Thoracic aorta (tissue), 2 donors: ENCODE data around the gene MTRF1. TPM values are rescaled to one million over a fixed set of nuclear protein-coding genes. Genes with fewer than 3 reads are reported as not detected.

Source experiments
- ATAC-seq: fragments of 150-250 bp; one replicate; pipeline ENCODE4 v1.8.0; 2017; ENCODE audit warnings: low read depth; ENCODE audit not compliant: insufficient number of reproducible peaks, low FRiP score
- DNase-seq: peaks from one replicate; pipeline ENCODE4 v3.0.0-alpha.2; 2020; ENCODE audit warnings: low spot score
- H3K27ac ChIP-seq, 2 donors: fragments of 200-600 bp; sonication (generic); 1 replicate in 1 of 2; 2 replicates in 1 of 2; pipeline ENCODE4 v1.5.1; 2016; ENCODE audit warnings: mild to moderate bottlenecking in 2 of 2, moderate library complexity in 2 of 2
- H3K27me3 ChIP-seq: fragments of 200-600 bp; sonication (generic); replicated peaks from 2 replicates; pipeline ENCODE4 v1.6.0; 2016; ENCODE audit warnings: mild to moderate bottlenecking; ENCODE audit not compliant: insufficient read depth
- H3K36me3 ChIP-seq: fragments of 200-600 bp; sonication (generic); one replicate; pipeline ENCODE4 v1.5.1; 2016
- H3K4me1 ChIP-seq, 2 donors: fragments of 200-600 bp; sonication (generic); 1 replicate in 1 of 2; 2 replicates in 1 of 2; pipeline versions ENCODE4 v1.5.1 to v1.6.0; 2016; ENCODE audit warnings: low read depth in 2 of 2, mild to moderate bottlenecking in 1 of 2; ENCODE audit not compliant: control insufficient read depth in 1 of 2
- H3K4me3 ChIP-seq: fragments of 200-600 bp; sonication (generic); 2 replicates; pipeline ENCODE4 v1.5.1; 2016; ENCODE audit warnings: mild to moderate bottlenecking
- H3K9me3 ChIP-seq: fragments of 200-600 bp; sonication (generic); 2 replicates; pipeline ENCODE4 v1.5.1; 2016
- CTCF ChIP-seq: fragments of 200-600 bp; sonication (generic); IDR thresholded peaks from one replicate; pipeline ENCODE4 v1.5.1; 2019; ENCODE audit warnings: antibody characterized with exemption
- total RNA-seq, 2 donors: library from RNA; depleted of rRNA; stranded (reverse); fragments of >200 nt; gene quantifications; one replicate each; pipeline versions ENCODE4 v1.1.0 to v1.2.3, GENCODE V29; 2016

MTRF1 gene
- total RNA-seq, 2 donors from 2014 or later = 2.3 to 13.9 TPM

GRCh38 chr13:41276824-41277223, 13.4 kb upstream of the MTRF1 start:
- no peak overlapping the region for H3K27ac ChIP-seq
- H3K4me1 ChIP-seq = no peaks in the 10 kb centered on the region
- DNase-seq (no peak), ATAC-seq (no peak)
- TF ChIP-seq CTCF = no peak
- no peaks in the 10 kb centered on the region for H3K9me3 ChIP-seq
- no peak overlapping the region for H3K4me3 ChIP-seq
- H3K36me3 ChIP-seq = no peaks in the 10 kb centered on the region
- no peaks in the 10 kb centered on the region for H3K27me3 ChIP-seq

GRCh38 chr13:41274881-41275280, 11.5 kb upstream of the MTRF1 start:
- H3K9me3 ChIP-seq = no peaks in the 10 kb centered on the region
- no peak for ATAC-seq
- H3K4me3 ChIP-seq = no peak overlapping the region

GRCh38 chr13:41273831-41274441, 10.6 kb upstream of the MTRF1 start:
- no peaks in the 10 kb centered on the region for H3K9me3 ChIP-seq
- no peak overlapping the region for H3K27ac ChIP-seq
- no peaks in the 10 kb centered on the region for H3K36me3 ChIP-seq
- DNase-seq = no peak
- H3K4me1 ChIP-seq = no peaks in the 10 kb centered on the region
- no peak for TF ChIP-seq CTCF
- no peak overlapping the region for H3K4me3 ChIP-seq
- no peaks in the 10 kb centered on the region for H3K27me3 ChIP-seq
- no peak for ATAC-seq

More at GRCh38 chr13:41274881-41275280, 11.5 kb upstream of the MTRF1 start:
- DNase-seq = no peak
- no peaks in the 10 kb centered on the region for H3K27me3 ChIP-seq
- no peaks in the 10 kb centered on the region for H3K36me3 ChIP-seq
- no peak overlapping the region for H3K27ac ChIP-seq
- TF ChIP-seq CTCF = no peak
- no peaks in the 10 kb centered on the region for H3K4me1 ChIP-seq

- H3K27ac ChIP-seq = no peak overlapping the region
- no peaks in the 10 kb centered on the region for H3K4me1 ChIP-seq
- no peak overlapping the region for H3K4me3 ChIP-seq
- ATAC-seq (no peak), DNase-seq (no peak)
- no peaks in the 10 kb centered on the region for H3K36me3 ChIP-seq
- H3K9me3 ChIP-seq = no peaks in the 10 kb centered on the region
- H3K27me3 ChIP-seq = no peaks in the 10 kb centered on the region
- TF ChIP-seq CTCF = no peak
Observed at GRCh38 chr13:41271456-41272285, 8.3 kb upstream of the MTRF1 start.

GRCh38 chr13:41268764-41269163, 5.4 kb upstream of the MTRF1 start:
- H3K27me3 ChIP-seq = no peaks in the 10 kb centered on the region
- H3K4me1 ChIP-seq = no peaks in the 10 kb centered on the region
- no peak overlapping the region for H3K27ac ChIP-seq
- TF ChIP-seq CTCF = no peak
- H3K4me3 ChIP-seq = no peak overlapping the region
- no peak for DNase-seq
- H3K36me3 ChIP-seq = no peaks in the 10 kb centered on the region
- no peak for ATAC-seq
- no peaks in the 10 kb centered on the region for H3K9me3 ChIP-seq
